H9 (cell line): ENCODE data around the gene TRIO. TPM values are rescaled to one million over a fixed set of nuclear protein-coding genes. Genes with fewer than 3 reads are reported as not detected.
A peak's percentile ranks its signal among the peaks of the same experiment; 100 is the strongest.

Experiments
- DNase-seq: peaks from one replicate; pipeline ENCODE4 v3.0.0-alpha.2; 2017
- H2AFZ ChIP-seq: one replicate; pipeline ENCODE4 v1.6.1; 2013; ENCODE audit warnings: mild to moderate bottlenecking, low read length, control low read depth, moderate library complexity
- H2AK5ac ChIP-seq: 2 replicates; pipeline ENCODE4 v1.6.1; 2013; ENCODE audit warnings: low read length, control low read depth, mixed read lengths; ENCODE audit not compliant: insufficient read length
- H2BK120ac ChIP-seq: one replicate; pipeline ENCODE4 v1.6.1; 2013; ENCODE audit warnings: low read depth, mild to moderate bottlenecking, low read length, control low read depth, inconsistent platforms; ENCODE audit not compliant: poor library complexity, severe bottlenecking
- H2BK12ac ChIP-seq: 2 replicates; pipeline ENCODE4 v1.6.1; 2013; ENCODE audit warnings: low read length, control low read depth, mixed read lengths, low read depth; ENCODE audit not compliant: insufficient read length
- H2BK15ac ChIP-seq: 2 replicates; pipeline ENCODE4 v1.6.1; 2013; ENCODE audit warnings: low read depth, low read length, control low read depth
- H2BK20ac ChIP-seq: one replicate; pipeline ENCODE4 v1.6.1; 2013; ENCODE audit warnings: low read depth, mild to moderate bottlenecking, low read length, control low read depth, inconsistent platforms; ENCODE audit not compliant: poor library complexity, severe bottlenecking
- H2BK5ac ChIP-seq: 2 replicates; pipeline ENCODE4 v1.6.1; 2013; ENCODE audit warnings: low read length, control low read depth, mixed read lengths; ENCODE audit not compliant: insufficient read length
- H3K14ac ChIP-seq: 2 replicates; pipeline ENCODE4 v1.6.1; 2013; ENCODE audit warnings: low read length, control low read depth; ENCODE audit not compliant: insufficient read depth
- H3K18ac ChIP-seq: 2 replicates; pipeline ENCODE4 v1.6.1; 2013; ENCODE audit warnings: low read depth, mild to moderate bottlenecking, mixed read lengths, low read length, control low read depth; ENCODE audit not compliant: insufficient read length
- H3K23ac ChIP-seq: 2 replicates; pipeline ENCODE4 v1.6.1; 2013; ENCODE audit warnings: low read length, control low read depth, mixed read lengths, low read depth; ENCODE audit not compliant: insufficient read length
- H3K23me2 ChIP-seq: 2 replicates; pipeline ENCODE4 v1.6.1; 2013; ENCODE audit warnings: low read depth, mild to moderate bottlenecking, mixed read lengths, low read length, control low read depth; ENCODE audit not compliant: insufficient read length, poor library complexity, severe bottlenecking
- H3K27ac ChIP-seq: 2 replicates; pipeline ENCODE4 v1.5.1; 2013; ENCODE audit warnings: low read length, control low read depth, mixed read lengths, low read depth; ENCODE audit not compliant: insufficient read length
- H3K27me3 ChIP-seq: 2 replicates; pipeline ENCODE4 v1.6.1; 2013; ENCODE audit warnings: low read length, control low read depth, inconsistent platforms; ENCODE audit not compliant: insufficient read depth
- H3K4ac ChIP-seq: 2 replicates; pipeline ENCODE4 v1.6.1; 2013; ENCODE audit warnings: low read depth, mild to moderate bottlenecking, control low read depth, inconsistent platforms, low read length, moderate library complexity
- H3K4me1 ChIP-seq: 2 replicates; pipeline ENCODE4 v1.6.1; 2013; ENCODE audit warnings: low read length, control low read depth, inconsistent platforms; ENCODE audit not compliant: insufficient read depth
- H3K4me2 ChIP-seq: 2 replicates; pipeline ENCODE4 v1.6.1; 2013; ENCODE audit warnings: low read length, control low read depth, mixed read lengths; ENCODE audit not compliant: insufficient read length, insufficient read depth
- H3K56ac ChIP-seq: 2 replicates; pipeline ENCODE4 v1.6.1; 2013; ENCODE audit warnings: low read depth, mild to moderate bottlenecking, mixed read lengths, low read length, control low read depth; ENCODE audit not compliant: insufficient read length
- H3K79me1 ChIP-seq: 2 replicates; pipeline ENCODE4 v1.6.1; 2013; ENCODE audit warnings: low read depth, mild to moderate bottlenecking, moderate library complexity, low read length, control low read depth, inconsistent platforms; ENCODE audit not compliant: insufficient read depth, poor library complexity, severe bottlenecking
- H3K79me2 ChIP-seq: 2 replicates; pipeline ENCODE4 v1.6.1; 2013; ENCODE audit warnings: low read length, control low read depth, inconsistent platforms; ENCODE audit not compliant: insufficient read depth
- H3K9ac ChIP-seq: 2 replicates; pipeline ENCODE4 v1.6.1; 2013; ENCODE audit warnings: low read length, control low read depth, mixed read lengths; ENCODE audit not compliant: insufficient read length; ENCODE audit errors: extremely low read depth
- H3K9me3 ChIP-seq: one replicate; pipeline ENCODE4 v1.6.1; 2013; ENCODE audit warnings: low read depth, low read length, inconsistent platforms; ENCODE audit not compliant: control insufficient read depth
- H3T11ph ChIP-seq: one replicate; pipeline ENCODE4 v1.6.1; 2013; ENCODE audit warnings: mild to moderate bottlenecking, low read length, control low read depth, inconsistent platforms
- H4K20me1 ChIP-seq: one replicate; pipeline ENCODE4 v1.6.1; 2013; ENCODE audit not compliant: control insufficient read depth, insufficient read length, insufficient read depth
- H4K5ac ChIP-seq: 2 replicates; pipeline ENCODE4 v1.6.1; 2013; ENCODE audit warnings: low read depth, mild to moderate bottlenecking, mixed read lengths, low read length, control low read depth; ENCODE audit not compliant: insufficient read length
- H4K8ac ChIP-seq: replicated peaks from 2 replicates; pipeline ENCODE4 v1.6.1; 2013; ENCODE audit warnings: low read length, control low read depth, mixed read lengths, low read depth; ENCODE audit not compliant: insufficient read length
- H4K91ac ChIP-seq: 2 replicates; pipeline ENCODE4 v1.6.1; 2013; ENCODE audit warnings: low read depth, mild to moderate bottlenecking, moderate library complexity, mixed read lengths, low read length, control low read depth; ENCODE audit not compliant: insufficient read length
- H3K27ac Mint-ChIP-seq, 3 experiments: 2 replicates in 2 of 3; 3 replicates in 1 of 3; pipeline ENCODE4 v1.8.0; 2020 to 2021; ENCODE audit warnings: mixed read lengths in 3 of 3, mild to moderate bottlenecking in 1 of 3, moderate library complexity in 1 of 3
- H3K27me3 Mint-ChIP-seq: 2 replicates; pipeline ENCODE4 v1.8.0; 2021; ENCODE audit warnings: low read depth, mild to moderate bottlenecking, moderate library complexity, mixed read lengths
- H3K36me3 Mint-ChIP-seq, 3 experiments: 2 replicates in 2 of 3; 3 replicates in 1 of 3; pipeline ENCODE4 v1.8.0; 2020 to 2021; ENCODE audit warnings: low read depth in 3 of 3, mixed read lengths in 3 of 3; ENCODE audit not compliant: insufficient read depth in 1 of 3
- H3K4me1 Mint-ChIP-seq, 2 experiments: 2 replicates each; pipeline ENCODE4 v1.8.0; 2020; ENCODE audit warnings: mixed read lengths in 2 of 2
- H3K4me3 Mint-ChIP-seq, 2 experiments: 2 replicates in 1 of 2; 3 replicates in 1 of 2; pipeline ENCODE4 v1.8.0; 2020 to 2021; ENCODE audit warnings: mild to moderate bottlenecking in 2 of 2, mixed read lengths in 2 of 2, moderate library complexity in 1 of 2
- H3K9me3 Mint-ChIP-seq, 2 experiments: 2 replicates in 1 of 2; 3 replicates in 1 of 2; pipeline ENCODE4 v1.8.0; 2020; ENCODE audit warnings: mild to moderate bottlenecking in 2 of 2, mixed read lengths in 2 of 2, moderate library complexity in 1 of 2
- WGBS: extraction: QIAGEN DNeasy Blood & Tissue Kit; methylation state at CpG from one replicate; pipeline ENCODE4 v1.1.7; 2013; ENCODE audit warnings: missing lambda C conversion rate, low lambda C conversion rate, mixed read lengths; ENCODE audit not compliant: insufficient read length; ENCODE audit errors: extremely low coverage; 5-methylcytosine and 5-hydroxymethylcytosine counted together
- total RNA-seq: library from RNA; stranded (reverse); gene quantifications from 2 replicates; pipeline ENCODE4 v1.2.1, GENCODE V29; 2021
- TF ChIP-seq, protein P1 (sequence below): fragments of 200-600 bp; sonication (generic); conservative IDR thresholded peaks from 3 replicates; pipeline ENCODE4 v1.8.0; 2021; ENCODE audit warnings: antibody characterized with exemption, mild to moderate bottlenecking

The TRIO gene
- total RNA-seq, 1 experiment from 2014 or later, result 87.8 TPM

DNA sequence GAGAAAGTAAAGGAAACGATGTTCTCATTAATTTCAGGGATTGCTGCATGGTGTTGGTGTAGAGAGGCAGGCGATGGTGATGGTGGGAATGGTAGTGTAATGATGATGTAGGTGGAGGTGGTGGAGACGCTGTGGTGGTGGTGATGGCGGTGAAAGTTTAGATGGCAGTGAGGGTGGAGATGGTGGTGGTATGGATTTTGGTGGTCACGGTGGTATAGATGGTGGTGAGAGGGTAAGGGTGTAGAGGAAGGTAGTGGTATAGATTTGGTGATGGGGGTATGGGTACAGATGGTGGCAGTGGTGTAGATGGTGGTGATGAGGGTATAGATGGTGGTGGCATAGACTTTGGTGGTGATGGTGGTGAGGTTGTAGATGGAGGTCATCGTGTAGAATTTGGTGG lies 259.3 kb downstream of the TRIO start:
- Histone ChIP-seq H2AK5ac (no peak overlapping the region), H3K79me2 (no peaks in the 10 kb centered on the region), H3K9me3 (no peaks in the 10 kb centered on the region), H3K56ac (no peak overlapping the region), H3K18ac (no peak overlapping the region), H3K27me3 (no peaks in the 10 kb centered on the region), H2BK20ac (no peak overlapping the region), H3K9ac (no peak overlapping the region), H3K14ac (no peak overlapping the region), H3K79me1 (no peaks in the 10 kb centered on the region), H3K4me1 (0 out of 2 replicates have a peak, but pooled peaks cover 3% of the 10 kb centered on the region), H2BK15ac (no peak overlapping the region), H4K8ac (no peak overlapping the region), H4K20me1 (no peaks in the 10 kb centered on the region), H2BK12ac (no peak overlapping the region), H3K23ac (no peak overlapping the region), H3K27ac (no peak overlapping the region), H3K4me2 (no peak overlapping the region), H2BK5ac (no peak overlapping the region), H3K4ac (no peak overlapping the region), H2BK120ac (no peak overlapping the region), H4K91ac (no peak overlapping the region), H3K23me2 (no peaks in the 10 kb centered on the region), H4K5ac (no peak overlapping the region), H3T11ph (no peak overlapping the region), H2AFZ (no peak overlapping the region)
- H3K27ac Mint-ChIP-seq, result peak overlapping the region in 1 of 3 experiments; percentile 9; a peak in 1 of 7 replicates
- DNase-seq, result no peak
- H3K4me3 Mint-ChIP-seq, result no peak overlapping the region
- peaks cover 5 to 12% of the 10 kb centered on the region in 2 experiments; a peak in 3 of 4 replicates for H3K4me1 Mint-ChIP-seq
- peaks cover 0 to 7% of the 10 kb centered on the region in 2 experiments; a peak in 1 of 5 replicates for H3K9me3 Mint-ChIP-seq
- 100% methylated on average over 3 of the region's 6 CpGs for WGBS
- H3K36me3 Mint-ChIP-seq, result peaks cover 36 to 66% (median 50%) of the 10 kb centered on the region in 3 experiments
- TF ChIP-seq, protein P1, sequence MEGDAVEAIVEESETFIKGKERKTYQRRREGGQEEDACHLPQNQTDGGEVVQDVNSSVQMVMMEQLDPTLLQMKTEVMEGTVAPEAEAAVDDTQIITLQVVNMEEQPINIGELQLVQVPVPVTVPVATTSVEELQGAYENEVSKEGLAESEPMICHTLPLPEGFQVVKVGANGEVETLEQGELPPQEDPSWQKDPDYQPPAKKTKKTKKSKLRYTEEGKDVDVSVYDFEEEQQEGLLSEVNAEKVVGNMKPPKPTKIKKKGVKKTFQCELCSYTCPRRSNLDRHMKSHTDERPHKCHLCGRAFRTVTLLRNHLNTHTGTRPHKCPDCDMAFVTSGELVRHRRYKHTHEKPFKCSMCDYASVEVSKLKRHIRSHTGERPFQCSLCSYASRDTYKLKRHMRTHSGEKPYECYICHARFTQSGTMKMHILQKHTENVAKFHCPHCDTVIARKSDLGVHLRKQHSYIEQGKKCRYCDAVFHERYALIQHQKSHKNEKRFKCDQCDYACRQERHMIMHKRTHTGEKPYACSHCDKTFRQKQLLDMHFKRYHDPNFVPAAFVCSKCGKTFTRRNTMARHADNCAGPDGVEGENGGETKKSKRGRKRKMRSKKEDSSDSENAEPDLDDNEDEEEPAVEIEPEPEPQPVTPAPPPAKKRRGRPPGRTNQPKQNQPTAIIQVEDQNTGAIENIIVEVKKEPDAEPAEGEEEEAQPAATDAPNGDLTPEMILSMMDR, result no peak
- no peaks in the 10 kb centered on the region; the same call in 1 of the 2 replicates for H3K27me3 Mint-ChIP-seq
